ENCODE measurements around the gene STK39. TPM values are rescaled to one million over a fixed set of nuclear protein-coding genes. Genes with fewer than 3 reads are reported as not detected.

The STK39 gene
- total RNA-seq, 1 experiment from 2014 or later: 22.1 TPM

DNA sequence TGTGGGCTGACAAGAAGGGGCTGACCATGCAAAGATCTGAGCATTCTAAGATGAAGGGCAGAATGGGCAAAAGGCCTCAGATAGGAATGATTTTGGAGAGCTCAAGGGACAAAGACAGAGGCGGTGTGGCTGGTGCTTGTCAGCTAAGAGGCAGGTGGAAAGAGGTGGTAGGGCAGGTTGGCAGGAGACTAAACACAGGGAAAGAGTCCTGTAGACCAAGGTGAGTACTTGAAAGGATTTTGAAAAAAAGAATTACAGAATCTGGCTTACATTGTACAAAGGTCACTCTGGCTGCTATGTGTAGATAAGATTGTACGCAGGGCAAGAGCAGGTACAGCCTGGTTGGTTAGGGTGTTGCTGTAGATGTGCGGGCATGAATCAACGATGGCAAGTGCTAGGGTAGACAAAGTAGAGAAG is 50.6 kb downstream of the STK39 start:
- no peak overlapping the region for H4K5ac ChIP-seq (ENCODE audit: insufficient read length, low read depth, low read length)
- no peak overlapping the region for H3T11ph ChIP-seq (ENCODE audit: low read length)
- no peak overlapping the region for H4K8ac ChIP-seq (replicated peaks; ENCODE audit: insufficient read length, low read depth, low read length)
- H4K20me1 ChIP-seq (ENCODE audit: control insufficient read depth, insufficient read depth, insufficient read length): no peaks in the 10 kb centered on the region
- no peak overlapping the region for H3K56ac ChIP-seq (ENCODE audit: insufficient read length, low read depth, low read length)
- no peak overlapping the region for H3K14ac ChIP-seq (ENCODE audit: insufficient read depth, low read length)
- no peak overlapping the region for H2AFZ ChIP-seq (ENCODE audit: low read length)
- H3K79me2 ChIP-seq (ENCODE audit: insufficient read depth, low read length): no peaks in the 10 kb centered on the region
- no peak overlapping the region for H2BK5ac ChIP-seq (ENCODE audit: insufficient read length, low read length)
- no CpG with 5 or more reads among the region's 4 CpGs for WGBS (ENCODE audit: extremely low coverage, insufficient read length, low lambda C conversion rate)
- no peak overlapping the region for H3K23ac ChIP-seq (ENCODE audit: insufficient read length, low read depth, low read length)
- Mint-ChIP-seq H3K27ac (no peak overlapping the region; a peak in 1 of 7 replicates), H3K4me1 (peaks cover 23 to 24% of the 10 kb centered on the region in 2 experiments), H3K4me3 (no peak overlapping the region), H3K27me3 (ENCODE audit: low read depth) (no peaks in the 10 kb centered on the region; the same call in 1 of the 2 replicates), H3K9me3 (no peaks in the 10 kb centered on the region; a peak in 1 of 5 replicates), H3K36me3 (ENCODE audit: insufficient read depth in 1 of 3, low read depth in 3 of 3) (no peaks in the 10 kb centered on the region)
- H2AK5ac ChIP-seq (ENCODE audit: insufficient read length, low read length): no peak overlapping the region
- H3K23me2 ChIP-seq (ENCODE audit: insufficient read length, low read depth, low read length, poor library complexity, severe bottlenecking): no peaks in the 10 kb centered on the region
- no peaks in the 10 kb centered on the region for H3K27me3 ChIP-seq (ENCODE audit: insufficient read depth, low read length)
- TF ChIP-seq, protein P1, sequence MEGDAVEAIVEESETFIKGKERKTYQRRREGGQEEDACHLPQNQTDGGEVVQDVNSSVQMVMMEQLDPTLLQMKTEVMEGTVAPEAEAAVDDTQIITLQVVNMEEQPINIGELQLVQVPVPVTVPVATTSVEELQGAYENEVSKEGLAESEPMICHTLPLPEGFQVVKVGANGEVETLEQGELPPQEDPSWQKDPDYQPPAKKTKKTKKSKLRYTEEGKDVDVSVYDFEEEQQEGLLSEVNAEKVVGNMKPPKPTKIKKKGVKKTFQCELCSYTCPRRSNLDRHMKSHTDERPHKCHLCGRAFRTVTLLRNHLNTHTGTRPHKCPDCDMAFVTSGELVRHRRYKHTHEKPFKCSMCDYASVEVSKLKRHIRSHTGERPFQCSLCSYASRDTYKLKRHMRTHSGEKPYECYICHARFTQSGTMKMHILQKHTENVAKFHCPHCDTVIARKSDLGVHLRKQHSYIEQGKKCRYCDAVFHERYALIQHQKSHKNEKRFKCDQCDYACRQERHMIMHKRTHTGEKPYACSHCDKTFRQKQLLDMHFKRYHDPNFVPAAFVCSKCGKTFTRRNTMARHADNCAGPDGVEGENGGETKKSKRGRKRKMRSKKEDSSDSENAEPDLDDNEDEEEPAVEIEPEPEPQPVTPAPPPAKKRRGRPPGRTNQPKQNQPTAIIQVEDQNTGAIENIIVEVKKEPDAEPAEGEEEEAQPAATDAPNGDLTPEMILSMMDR (conservative IDR thresholded peaks at IDR 0.05): no peak
- no peak overlapping the region for H3K27ac ChIP-seq (ENCODE audit: insufficient read length, low read depth, low read length)
- no peak overlapping the region for H4K91ac ChIP-seq (ENCODE audit: insufficient read length, low read depth, low read length)
- no peak overlapping the region for H3K4me2 ChIP-seq (ENCODE audit: insufficient read depth, insufficient read length, low read length)
- H3K79me1 ChIP-seq (ENCODE audit: insufficient read depth, low read depth, low read length, poor library complexity, severe bottlenecking): peaks cover 3% of the 10 kb centered on the region
- H2BK12ac ChIP-seq (ENCODE audit: insufficient read length, low read depth, low read length): no peak overlapping the region
- no peak overlapping the region for H3K9ac ChIP-seq (ENCODE audit: extremely low read depth, insufficient read length, low read length)
- no peak overlapping the region for H2BK15ac ChIP-seq (ENCODE audit: low read depth, low read length)
- H2BK120ac ChIP-seq (ENCODE audit: low read depth, low read length, poor library complexity, severe bottlenecking): no peak overlapping the region
- H3K18ac ChIP-seq (ENCODE audit: insufficient read length, low read depth, low read length): no peak overlapping the region
- no peaks in the 10 kb centered on the region for H3K9me3 ChIP-seq (ENCODE audit: control insufficient read depth, low read depth, low read length)
- DNase-seq: no peak
- no peak overlapping the region for H3K4ac ChIP-seq (ENCODE audit: low read depth, low read length)
- H2BK20ac ChIP-seq (ENCODE audit: low read depth, low read length, poor library complexity, severe bottlenecking): no peak overlapping the region
- H3K4me1 ChIP-seq (ENCODE audit: insufficient read depth, low read length): peaks cover 10% of the 10 kb centered on the region; the same call in 1 of the 2 replicates
